ENCODE measurements around the gene SCGB3A1. TPM values are rescaled to one million over a fixed set of nuclear protein-coding genes. Genes with fewer than 3 reads are reported as not detected.

Gene SCGB3A1
- total and polyA plus RNA-seq, 11 donors: 0.22 to 0.85 (median 0.57) TPM; not detected in 8

DNA sequence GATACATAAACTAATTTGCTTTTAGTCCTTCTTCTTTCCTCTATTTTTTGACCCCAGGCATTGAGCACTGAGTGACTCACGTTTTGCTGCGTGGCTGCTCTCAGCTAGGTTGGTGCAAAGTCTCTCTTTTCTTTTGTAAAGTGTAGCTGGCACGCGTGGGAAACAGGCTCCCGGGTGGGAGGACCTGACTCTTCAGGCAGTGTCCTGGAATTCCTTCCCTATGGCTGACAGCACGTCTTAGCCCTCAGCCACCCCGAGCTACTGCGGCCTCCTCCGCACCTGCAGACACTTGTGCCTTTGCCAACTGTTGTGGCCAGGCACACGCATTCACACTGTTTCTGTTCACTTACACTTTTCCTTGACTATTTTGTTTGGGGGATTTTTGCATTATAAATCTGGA, 877 bp upstream of the SCGB3A1 start:
- H3K27me3 ChIP-seq: peaks cover 17 to 43% (median 36%) of the 10 kb centered on the region in 9 donors
- peak in 1 of 5 donors; percentile 52 for DNase-seq

DNA sequence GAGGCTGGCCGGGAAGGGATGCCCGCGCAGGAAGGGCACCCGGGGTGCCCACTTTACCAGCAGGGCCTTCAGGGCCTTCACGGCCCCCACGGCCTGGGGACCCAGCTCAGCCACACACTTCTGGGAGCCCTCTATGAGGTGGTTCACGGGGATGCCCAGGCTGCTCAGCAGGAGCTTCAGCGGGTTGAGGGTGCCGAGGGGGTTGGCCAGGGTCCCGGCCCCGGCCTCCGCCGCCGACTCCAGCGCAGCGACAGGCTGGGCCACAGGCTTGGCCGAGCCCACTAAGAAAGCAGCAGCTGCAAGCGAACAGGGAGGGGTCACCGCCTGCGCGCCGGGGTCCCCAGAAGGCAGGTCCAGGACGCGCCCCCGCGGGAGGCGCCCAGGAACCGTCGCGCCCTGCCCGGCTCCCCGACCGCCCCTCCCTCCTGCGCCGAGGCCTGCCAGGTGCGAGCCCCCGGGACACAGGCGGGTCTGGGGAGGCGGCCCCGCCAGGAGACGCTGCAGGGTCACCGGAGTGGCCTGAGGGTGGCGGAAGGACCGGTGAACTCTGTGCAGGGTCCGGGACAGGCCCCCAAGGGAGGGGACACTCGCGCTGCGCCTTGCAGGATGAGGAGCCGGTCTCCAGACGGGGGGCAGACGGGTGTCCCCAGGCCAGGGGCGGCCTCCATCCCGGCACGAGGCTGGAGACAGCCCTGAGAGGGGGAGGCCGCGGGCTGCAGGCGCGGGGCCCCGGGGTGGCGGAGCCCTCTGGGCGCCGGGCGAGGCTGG, 572 bp downstream of the SCGB3A1 start:
- peak in 1 of 4 donors; percentile 18 for ATAC-seq
- H3K4me1 ChIP-seq: peaks cover 0 to 23% (median 13%) of the 10 kb centered on the region in 12 donors
- 0 to 1% (median 1%) methylated on average over 6 to 63 of the region's 63 CpGs for WGBS, 4 donors

More for the DNA sequence above, 877 bp upstream of the SCGB3A1 start:
- Histone ChIP-seq H3K9me3 (no peaks in the 10 kb centered on the region), H3K27ac (no peak overlapping the region), H3K36me3 (no peaks in the 10 kb centered on the region), H3K4me1 (peaks cover 0 to 23% (median 13%) of the 10 kb centered on the region in 12 donors), H3K4me3 (no peak overlapping the region)
- TF ChIP-seq POLR2A (IDR thresholded peaks at IDR 0.05): no peak
- TF ChIP-seq, protein P1, sequence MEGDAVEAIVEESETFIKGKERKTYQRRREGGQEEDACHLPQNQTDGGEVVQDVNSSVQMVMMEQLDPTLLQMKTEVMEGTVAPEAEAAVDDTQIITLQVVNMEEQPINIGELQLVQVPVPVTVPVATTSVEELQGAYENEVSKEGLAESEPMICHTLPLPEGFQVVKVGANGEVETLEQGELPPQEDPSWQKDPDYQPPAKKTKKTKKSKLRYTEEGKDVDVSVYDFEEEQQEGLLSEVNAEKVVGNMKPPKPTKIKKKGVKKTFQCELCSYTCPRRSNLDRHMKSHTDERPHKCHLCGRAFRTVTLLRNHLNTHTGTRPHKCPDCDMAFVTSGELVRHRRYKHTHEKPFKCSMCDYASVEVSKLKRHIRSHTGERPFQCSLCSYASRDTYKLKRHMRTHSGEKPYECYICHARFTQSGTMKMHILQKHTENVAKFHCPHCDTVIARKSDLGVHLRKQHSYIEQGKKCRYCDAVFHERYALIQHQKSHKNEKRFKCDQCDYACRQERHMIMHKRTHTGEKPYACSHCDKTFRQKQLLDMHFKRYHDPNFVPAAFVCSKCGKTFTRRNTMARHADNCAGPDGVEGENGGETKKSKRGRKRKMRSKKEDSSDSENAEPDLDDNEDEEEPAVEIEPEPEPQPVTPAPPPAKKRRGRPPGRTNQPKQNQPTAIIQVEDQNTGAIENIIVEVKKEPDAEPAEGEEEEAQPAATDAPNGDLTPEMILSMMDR (IDR thresholded peaks at IDR 0.05): no peak
- intact Hi-C loops (cut with DNase I): no loop called here
- no peak for ATAC-seq
- 84 to 87% (median 85%) methylated on average over 10 of the region's 10 CpGs for WGBS, 4 donors

DNA sequence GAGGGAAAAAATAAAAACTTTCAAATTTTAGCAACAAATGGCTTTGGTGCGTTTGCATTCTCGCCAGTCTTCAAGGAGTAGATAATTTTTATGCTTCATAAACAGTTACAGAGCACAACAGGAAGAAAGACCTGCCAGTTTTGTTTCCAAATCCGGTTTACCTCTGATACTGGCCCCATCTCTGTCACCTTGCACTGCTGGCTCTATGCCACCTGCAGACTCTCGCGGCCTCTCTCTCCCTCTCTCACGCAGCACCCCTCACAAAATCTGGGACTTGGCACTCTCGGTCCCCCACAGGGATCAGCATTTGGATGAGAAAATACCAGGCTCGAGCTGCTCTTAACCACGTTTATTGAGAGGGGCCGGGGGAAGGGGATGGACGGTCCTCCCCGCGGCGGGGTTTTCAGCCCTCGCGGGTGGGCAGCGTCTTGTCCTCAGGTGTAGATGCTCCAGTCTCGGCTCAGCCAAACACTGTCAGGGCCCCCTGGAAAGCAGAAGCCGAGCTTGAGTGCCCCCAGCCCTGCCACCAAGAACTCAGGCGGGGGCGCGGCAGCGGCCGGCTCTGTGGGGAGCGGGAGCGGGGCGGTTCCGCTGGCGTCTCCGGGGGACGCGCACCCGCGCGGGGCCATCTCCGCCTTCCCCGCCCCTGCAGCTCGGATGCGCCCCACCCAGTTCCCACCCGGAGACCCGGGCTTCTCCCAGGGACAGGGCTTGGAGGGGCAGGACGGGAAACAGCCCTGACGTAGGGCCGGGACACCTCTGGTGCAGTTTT, 1.3 kb downstream of the SCGB3A1 start:
- peak in 3 of 4 donors; percentile 11 to 77 (median 14) for ATAC-seq
- Histone ChIP-seq H3K4me1 (peaks cover 0 to 23% (median 13%) of the 10 kb centered on the region in 12 donors), H3K27ac (no peak overlapping the region), H3K27me3 (peaks cover 17 to 43% (median 37%) of the 10 kb centered on the region in 9 donors), H3K9me3 (peaks cover 0 to 9% (median 0%) of the 10 kb centered on the region in 12 donors), H3K4me3 (peak overlapping the region in 11 of 12 donors; percentile 7 to 50 (median 45)), H3K36me3 (no peaks in the 10 kb centered on the region)
- peak in 1 of 5 donors; percentile 43 for DNase-seq
- intact Hi-C loops (cut with DNase I): no loop called here
- 4 to 6% (median 5%) methylated on average over 16 to 44 of the region's 44 CpGs for WGBS, 4 donors
- TF ChIP-seq, protein P1 (IDR thresholded peaks at IDR 0.05): no peak
- TF ChIP-seq POLR2A (IDR thresholded peaks at IDR 0.05): no peak

More for the DNA sequence above, 572 bp downstream of the SCGB3A1 start:
- intact Hi-C loops (cut with DNase I): no loop called here
- Histone ChIP-seq H3K27me3 (peaks cover 17 to 43% (median 37%) of the 10 kb centered on the region in 9 donors), H3K27ac (no peak overlapping the region), H3K9me3 (peaks cover 0 to 3% (median 0%) of the 10 kb centered on the region in 12 donors), H3K4me3 (peak overlapping the region; percentile 7 to 50 (median 44)), H3K36me3 (no peaks in the 10 kb centered on the region)
- peak in 1 of 5 donors; percentile 60 for DNase-seq
- no peak for TF ChIP-seq POLR2A (IDR thresholded peaks at IDR 0.05)
- TF ChIP-seq, protein P1 (IDR thresholded peaks at IDR 0.05): peak in 3 of 12 donors; percentile 6 to 21 (median 11)

DNA sequence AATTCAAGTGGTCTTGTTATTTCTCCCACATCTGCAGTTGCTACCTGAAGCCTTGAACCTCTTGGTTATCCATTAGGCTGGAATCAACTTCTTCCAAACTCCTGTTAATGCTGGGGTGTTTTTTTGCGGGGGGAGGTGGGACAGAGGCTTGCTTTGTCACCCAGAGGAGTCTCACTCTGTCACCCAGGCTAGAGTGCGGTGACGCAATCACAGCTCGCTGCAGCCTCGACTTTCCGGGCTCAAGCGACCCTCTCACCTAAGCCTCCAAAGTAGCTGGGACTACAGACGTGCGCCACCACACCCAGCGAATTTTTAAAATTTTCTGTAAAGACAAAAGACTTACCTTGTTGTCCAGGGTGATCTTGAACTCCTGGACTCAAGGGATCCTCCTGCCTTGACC, 4.4 kb downstream of the SCGB3A1 start:
- Histone ChIP-seq H3K27ac (no peak overlapping the region), H3K4me3 (no peak overlapping the region), H3K4me1 (peaks cover 0 to 23% (median 13%) of the 10 kb centered on the region in 12 donors), H3K27me3 (peaks cover 17 to 32% (median 27%) of the 10 kb centered on the region in 9 donors), H3K9me3 (peaks cover 0 to 9% (median 0%) of the 10 kb centered on the region in 12 donors), H3K36me3 (no peaks in the 10 kb centered on the region)
- TF ChIP-seq, protein P1 (IDR thresholded peaks at IDR 0.05): no peak
- TF ChIP-seq POLR2A (IDR thresholded peaks at IDR 0.05): no peak
- ATAC-seq: no peak
- 83 to 96% (median 93%) methylated on average over 10 of the region's 10 CpGs for WGBS, 4 donors
- intact Hi-C loops (cut with DNase I): no loop called here
- DNase-seq: peak in 1 of 5 donors; percentile 33
